PC-3 (cell line): ENCODE results near the gene TMEM14A. TPM values are rescaled to one million over a fixed set of nuclear protein-coding genes. Genes with fewer than 3 reads are reported as not detected.

Source experiments
- ATAC-seq: fragments of 200-7000 bp; cut with Tn5 transposase; 2 replicates; pipeline ENCODE4 v1.9.1; 2020; ENCODE audit warnings: mild to moderate bottlenecking, moderate library complexity
- Bru-seq: library from RNA; stranded (reverse); fragments of 400-500 nt; gene quantifications from one replicate; lab custom pipeline; 2021; lab: Mats Ljungman, UMichigan
- BruChase-seq, 2 experiments: library from RNA; stranded (reverse); fragments of 400-500 nt; gene quantifications; one replicate each; lab custom pipeline; 2021; lab: Mats Ljungman, UMichigan
- BruUV-seq: library from RNA; stranded (reverse); fragments of 400-500 nt; replicated peaks from 2 replicates; lab custom pipeline; 2021; lab: Mats Ljungman, UMichigan
- CTCF ChIA-PET: fragments of 300-600 bp; sonication (Branson Sonifier 250); formaldehyde crosslinking; loops from one replicate; lab custom pipeline; 2022; ENCODE audit warnings: antibody characterized with exemption; lab: Charles Lee
- POLR2A ChIA-PET: fragments of 300-600 bp; sonication (Branson Sonifier 250); formaldehyde crosslinking; loops from one replicate; lab custom pipeline; 2022; ENCODE audit warnings: antibody characterized with exemption; ENCODE audit not compliant: unreplicated experiment; lab: Charles Lee
- DNase-seq: peaks from one replicate; pipeline ENCODE4 v3.0.0-alpha.2; 2015
- H2AFZ ChIP-seq: fragments of 300-600 bp; sonication (generic); 2 replicates; pipeline ENCODE4 v1.6.0; 2016; ENCODE audit warnings: antibody characterized with exemption, low read length
- H3F3A ChIP-seq: fragments of 300-600 bp; sonication (generic); one replicate; pipeline ENCODE4 v1.6.0; 2017; ENCODE audit warnings: antibody characterized with exemption, low read length, control low read depth, mild to moderate bottlenecking; ENCODE audit not compliant: unreplicated experiment
- H3K27ac ChIP-seq: fragments of 300-600 bp; sonication (generic); 2 replicates; pipeline ENCODE4 v1.5.1; 2016; ENCODE audit warnings: mild to moderate bottlenecking, low read length
- H3K27me3 ChIP-seq: fragments of 300-600 bp; sonication (generic); 2 replicates; pipeline ENCODE4 v1.6.1; 2016; ENCODE audit warnings: low read length, mixed read lengths
- H3K36me3 ChIP-seq: fragments of 300-600 bp; sonication (generic); 2 replicates; pipeline ENCODE4 v1.6.1; 2016; ENCODE audit warnings: low read depth, mixed run types, low read length, mixed read lengths
- H3K4me1 ChIP-seq: fragments of 300-600 bp; sonication (generic); 2 replicates; pipeline ENCODE4 v1.5.1; 2016; ENCODE audit warnings: low read length; ENCODE audit not compliant: insufficient read depth
- H3K4me2 ChIP-seq: fragments of 300-600 bp; sonication (generic); 2 replicates; pipeline ENCODE4 v1.6.0; 2016; ENCODE audit warnings: low read length
- H3K4me3 ChIP-seq: fragments of 300-600 bp; sonication (generic); 2 replicates; pipeline ENCODE4 v1.5.1; 2016; ENCODE audit warnings: mild to moderate bottlenecking, low read length, mixed read lengths
- H3K79me2 ChIP-seq: fragments of 300-600 bp; sonication (generic); 2 replicates; pipeline ENCODE4 v1.6.1; 2017; ENCODE audit warnings: low read length, mixed read lengths
- H3K9ac ChIP-seq: fragments of 300-600 bp; sonication (generic); 2 replicates; pipeline ENCODE4 v1.6.0; 2016; ENCODE audit warnings: mild to moderate bottlenecking, low read length
- H3K9me2 ChIP-seq: fragments of 300-600 bp; sonication (generic); replicated peaks from 2 replicates; pipeline ENCODE4 v1.6.1; 2016; ENCODE audit warnings: mixed run types, low read length, mixed read lengths
- H3K9me3 ChIP-seq: fragments of 300-600 bp; sonication (generic); 2 replicates; pipeline ENCODE4 v1.6.1; 2016; ENCODE audit warnings: low read length, mixed read lengths
- H4K20me1 ChIP-seq: fragments of 300-600 bp; sonication (generic); 2 replicates; pipeline ENCODE4 v1.6.1; 2016; ENCODE audit warnings: low read length, mixed read lengths
- CTCF ChIP-seq: fragments of 300-600 bp; sonication (generic); conservative IDR thresholded peaks from 2 replicates; pipeline ENCODE4 v1.5.1; 2017; ENCODE audit warnings: antibody characterized with exemption, low read depth, mild to moderate bottlenecking, low read length
- EZH2 ChIP-seq: fragments of 300-600 bp; sonication (generic); IDR thresholded peaks from one replicate; pipeline ENCODE4 v1.6.1; 2017; ENCODE audit warnings: antibody characterized with exemption, mild to moderate bottlenecking, low read length; ENCODE audit not compliant: unreplicated experiment
- EZH2phosphoT487 ChIP-seq: fragments of 300-600 bp; sonication (generic); IDR thresholded peaks from 2 replicates; pipeline ENCODE4 v1.6.1; 2018; ENCODE audit warnings: mild to moderate bottlenecking, antibody characterized with exemption, low read length, borderline replicate concordance
- intact Hi-C: fragments of 100-400 bp; cut with micrococcal nuclease; formaldehyde crosslinking; loops from 2 replicates; pipeline ENCODE4 v1.9.0; 2023
- long read RNA-seq: library from polyadenylated mRNA; unstranded; transcript quantifications from one replicate; pipeline ENCODE4 v2.0.0, GENCODE V29; 2021; ENCODE audit not compliant: unreplicated experiment
- total RNA-seq: library from RNA; depleted of rRNA; stranded (reverse); fragments of >200 nt; gene quantifications from 2 replicates; pipeline ENCODE4 v1.2.3, GENCODE V29; 2014; rRNA removed

Gene TMEM14A
- total RNA-seq: 54.7 and 65.4 TPM in 2 replicates
- percentile 56 among the genes with signal in this experiment for Bru-seq, nascent RNA
- BruChase-seq, experiment 1, labeled RNA remaining after a 6-hour chase: percentile 53 among the genes with signal in this experiment
- percentile 55 among the genes with signal in this experiment for BruChase-seq, experiment 2, labeled RNA remaining after a 2-hour chase
- long read RNA-seq, transcript TMEM14A-201 (5 exons, 992 nt): major isoform, 43 of 47 reads
- long read RNA-seq, partial matches to known transcripts: 2 of 47 reads
- long read RNA-seq, other reads (novel, unspliced or antisense): 2 of 47 reads

- Histone ChIP-seq H3K9me3 (no peaks in the 10 kb centered on the region), H3K4me3 (peak within 1 kb of the TSS; percentile 87), H4K20me1 (no peaks in the 10 kb centered on the region), H3K36me3 (no peaks in the 10 kb centered on the region), H3K4me1 (peaks cover 33% of the 10 kb centered on the region), H3F3A (no peaks in the 10 kb centered on the region), H3K27me3 (no peaks in the 10 kb centered on the region), H2AFZ (peak within 1 kb of the TSS; percentile 88), H3K79me2 (peaks cover 44% of the 10 kb centered on the region), H3K4me2 (peak within 1 kb of the TSS; percentile 91), H3K9me2 (no peaks in the 10 kb centered on the region), H3K9ac (peak within 1 kb of the TSS; percentile 73), H3K27ac (peak within 1 kb of the TSS; percentile 10; the same call in 1 of the 2 replicates)
- peak; percentile 97 for DNase-seq
- ATAC-seq: peak; percentile 94
- TF ChIP-seq EZH2 (no peak), CTCF (no peak), EZH2phosphoT487 (no peak)
- POLR2A ChIA-PET: interaction anchor here (0.6 kb wide), 1 partner anchor 163 kb away, joined by 3 read pairs; no protein-coding TSS in a partner anchor
- CTCF ChIA-PET: no interaction called here
- intact Hi-C loops: no loop called here
- TSS peak; percentile 18 for BruUV-seq
These were observed at the start of gene TMEM14A for GRCh38 chr6:52670502-52671409. TSS of gene TMEM14A (plus strand) at chr6:52671113. CDS start at chr6:52677103, 5,990 bp downstream.

- intact Hi-C loops: no loop called here
- CTCF ChIA-PET: no interaction called here
- POLR2A ChIA-PET: no interaction called here
These were observed 49.3 kb upstream of the TMEM14A start for GRCh38 chr6:52621631-52622030.

More at GRCh38 chr6:52621631-52622030, 49.3 kb upstream of the TMEM14A start:
- TF ChIP-seq EZH2phosphoT487 (no peak), EZH2 (no peak), CTCF (no peak)
- H2AFZ ChIP-seq: no peak overlapping the region
- DNase-seq: no peak
- H3K9ac ChIP-seq: no peak overlapping the region
- no peak overlapping the region for H3K4me2 ChIP-seq
- ATAC-seq: no peak
- no peaks in the 10 kb centered on the region for H3K9me2 ChIP-seq
- no peaks in the 10 kb centered on the region for H4K20me1 ChIP-seq
- H3F3A ChIP-seq: no peaks in the 10 kb centered on the region
- H3K9me3 ChIP-seq: no peaks in the 10 kb centered on the region
- H3K4me3 ChIP-seq: no peak overlapping the region
- H3K79me2 ChIP-seq: no peaks in the 10 kb centered on the region
- H3K27me3 ChIP-seq: no peaks in the 10 kb centered on the region
- H3K27ac ChIP-seq: no peak overlapping the region
- no peaks in the 10 kb centered on the region for H3K36me3 ChIP-seq
- no peaks in the 10 kb centered on the region for H3K4me1 ChIP-seq
- no TSS peak for BruUV-seq
